ENCODE measurements around the gene HSPA1A.

The HSPA1A gene

DNA sequence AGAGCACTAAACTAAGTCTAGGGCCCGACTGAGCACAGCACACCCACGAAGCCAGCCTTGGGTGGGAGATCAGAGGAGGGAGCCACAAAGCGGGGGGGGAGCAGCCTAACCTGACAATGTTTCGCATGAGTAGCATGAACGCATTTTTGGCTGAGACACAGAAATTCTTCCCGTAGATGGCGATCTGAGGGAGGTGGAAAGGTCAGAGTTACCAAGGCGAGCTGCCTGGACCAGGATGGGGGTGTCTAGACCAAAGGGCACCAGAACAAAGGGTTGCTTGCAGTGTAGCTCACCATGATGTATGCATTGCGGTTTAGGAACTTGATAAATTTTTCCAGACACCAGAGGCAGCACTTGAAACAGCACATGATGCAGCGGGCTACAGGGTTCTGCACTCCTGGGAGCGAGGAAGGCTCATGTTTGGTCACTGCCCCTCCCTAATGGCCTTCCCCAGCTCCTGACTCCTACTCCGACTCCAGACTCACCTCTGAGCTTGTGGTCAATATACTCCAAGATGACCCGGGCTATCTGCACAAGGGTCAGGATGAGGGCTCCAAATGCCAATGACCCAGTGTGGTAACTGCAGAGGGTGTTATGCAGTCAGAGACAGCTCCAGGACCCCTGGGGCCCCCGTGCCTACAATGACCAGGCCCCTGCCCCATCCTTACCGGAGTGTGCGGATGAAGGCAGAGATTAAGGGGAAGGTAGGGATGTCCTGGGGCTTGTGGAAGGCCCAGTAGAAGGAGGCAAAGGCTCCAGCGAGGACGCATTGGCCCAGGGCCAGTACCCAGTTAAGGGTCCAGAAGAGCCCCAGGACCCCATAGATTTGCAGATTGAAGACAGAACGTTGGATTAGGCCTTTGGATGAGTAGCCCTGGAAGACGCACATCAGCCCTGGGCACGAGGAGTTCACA lies 50.1 kb downstream of the HSPA1A start:
- DNase-seq (ENCODE audit: low read depth in 2 of 2) = no peak

Measured in stimulated activated CD8-positive, alpha-beta memory T cell treated with anti-CD3 and anti-CD28 coated beads, Interleukin-15, amount 100 ng/mL, for 48 hours (primary cell).